ENCODE data around the gene FCGR3B.
"Not testable (repeated sequence)": the region's sequence is repeated elsewhere in the genome, so short reads cannot be mapped to it uniquely, and the experiment has no call there.

- TF ChIP-seq, protein P1, sequence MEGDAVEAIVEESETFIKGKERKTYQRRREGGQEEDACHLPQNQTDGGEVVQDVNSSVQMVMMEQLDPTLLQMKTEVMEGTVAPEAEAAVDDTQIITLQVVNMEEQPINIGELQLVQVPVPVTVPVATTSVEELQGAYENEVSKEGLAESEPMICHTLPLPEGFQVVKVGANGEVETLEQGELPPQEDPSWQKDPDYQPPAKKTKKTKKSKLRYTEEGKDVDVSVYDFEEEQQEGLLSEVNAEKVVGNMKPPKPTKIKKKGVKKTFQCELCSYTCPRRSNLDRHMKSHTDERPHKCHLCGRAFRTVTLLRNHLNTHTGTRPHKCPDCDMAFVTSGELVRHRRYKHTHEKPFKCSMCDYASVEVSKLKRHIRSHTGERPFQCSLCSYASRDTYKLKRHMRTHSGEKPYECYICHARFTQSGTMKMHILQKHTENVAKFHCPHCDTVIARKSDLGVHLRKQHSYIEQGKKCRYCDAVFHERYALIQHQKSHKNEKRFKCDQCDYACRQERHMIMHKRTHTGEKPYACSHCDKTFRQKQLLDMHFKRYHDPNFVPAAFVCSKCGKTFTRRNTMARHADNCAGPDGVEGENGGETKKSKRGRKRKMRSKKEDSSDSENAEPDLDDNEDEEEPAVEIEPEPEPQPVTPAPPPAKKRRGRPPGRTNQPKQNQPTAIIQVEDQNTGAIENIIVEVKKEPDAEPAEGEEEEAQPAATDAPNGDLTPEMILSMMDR (IDR thresholded peaks at IDR 0.05): not testable (repeated sequence)
- TF ChIP-seq POLR2A (IDR thresholded peaks at IDR 0.05): not testable (repeated sequence)
Observed at GRCh38 chr1:161595583-161595982, 35.4 kb downstream of the FCGR3B start.

All from lower leg skin (tissue), 3 donors.